ENCODE measurements around the gene TIMM50.

- TF ChIP-seq CTCF (IDR thresholded peaks at IDR 0.05; ENCODE audit: insufficient read depth, low read length, poor library complexity, severe bottlenecking) (no peak), EZH2phosphoT487 (conservative IDR thresholded peaks at IDR 0.05; ENCODE audit: low read length) (no peak)
Observed at GRCh38 chr19:39472746-39473442, 7.7 kb upstream of the TIMM50 start.

All from SU-DHL-6 (cell line).